Stimulated activated CD8-positive, alpha-beta memory T cell treated with anti-CD3 and anti-CD28 coated beads, Interleukin-4, amount 100 ng/mL, for 1 hour (primary cell): ENCODE data around the gene MEOX1.

Source experiments
- DNase-seq, 2 donors: peaks; one replicate each; pipeline ENCODE4 v3.0.0-alpha.2; 2020; ENCODE audit warnings: low read depth in 2 of 2, low spot score in 1 of 2

Gene MEOX1

GRCh38 chr17:43680461-43680860 lies 18.7 kb upstream of the MEOX1 start:
- DNase-seq, result no peak

- DNase-seq, result no peak
Observed at GRCh38 chr17:43679911-43680310, 18.2 kb upstream of the MEOX1 start.

GRCh38 chr17:43679401-43679800 lies 17.7 kb upstream of the MEOX1 start:
- DNase-seq, result no peak

- DNase-seq, result no peak
Observed at GRCh38 chr17:43676471-43676870, 14.7 kb upstream of the MEOX1 start.

- DNase-seq, result no peak
Observed at GRCh38 chr17:43674394-43674793, 12.7 kb upstream of the MEOX1 start.

GRCh38 chr17:43673516-43674323 lies 12.0 kb upstream of the MEOX1 start:
- peak; percentile 38 to 63 for DNase-seq

- DNase-seq, result no peak
Observed at GRCh38 chr17:43671755-43672519, 10.2 kb upstream of the MEOX1 start.

- no peak for DNase-seq
Observed at GRCh38 chr17:43671031-43671692, 9.4 kb upstream of the MEOX1 start.

- DNase-seq, result no peak
Observed at GRCh38 chr17:43670645-43671030, 8.9 kb upstream of the MEOX1 start.

- DNase-seq, result no peak
Observed at GRCh38 chr17:43669971-43670644, 8.4 kb upstream of the MEOX1 start.

GRCh38 chr17:43667947-43668348 lies 6.2 kb upstream of the MEOX1 start:
- no peak for DNase-seq

- DNase-seq, result no peak
Observed at GRCh38 chr17:43667506-43667905, 5.8 kb upstream of the MEOX1 start.

- no peak for DNase-seq
Observed at GRCh38 chr17:43665937-43666236, 4.2 kb upstream of the MEOX1 start.

- no peak for DNase-seq
Observed at GRCh38 chr17:43665084-43665936, 3.6 kb upstream of the MEOX1 start.

GRCh38 chr17:43664096-43664495 lies 2.4 kb upstream of the MEOX1 start:
- DNase-seq, result no peak

GRCh38 chr17:43663383-43663782 lies 1.7 kb upstream of the MEOX1 start:
- no peak for DNase-seq

- DNase-seq, result no peak
Observed at GRCh38 chr17:43662413-43663141, 855 bp upstream of the MEOX1 start.

GRCh38 chr17:43660816-43661493 lies 767 bp downstream of the MEOX1 start:
- no peak for DNase-seq

GRCh38 chr17:43659823-43660617 lies 1.7 kb downstream of the MEOX1 start:
- DNase-seq, result no peak
